K562 (cell line): ENCODE data around the gene ROR2. TPM values are rescaled to one million over a fixed set of nuclear protein-coding genes. Genes with fewer than 3 reads are reported as not detected.

Source experiments
- GTF2F1 ChIP-seq: IDR thresholded peaks from 2 replicates; pipeline ENCODE4 v1.6.1; 2011; ENCODE audit warnings: low read depth, low read length, improper control_type of control experiment
- IRF2 ChIP-seq: sonication (generic); formaldehyde crosslinking; IDR thresholded peaks from 2 replicates; pipeline ENCODE4 v1.8.1; 2022; ENCODE audit warnings: mild to moderate bottlenecking, missing genetic modification reagents
- MGA ChIP-seq: fragments of 450-650 bp; IDR thresholded peaks from 2 replicates; pipeline ENCODE4 v1.6.1; 2016; ENCODE audit warnings: mild to moderate bottlenecking, moderate library complexity
- RAD21 ChIP-seq, 2 experiments: fragments of 250-450 bp in 1 of 2; fragments of 450-650 bp in 1 of 2; sonication (Bioruptor Pico) in 1 of 2; formaldehyde crosslinking in 1 of 2; IDR thresholded peaks in 1 of 2; conservative IDR thresholded peaks in 1 of 2; 2 replicates each; pipeline versions ENCODE4 v1.4.0 to v1.8.0; 2020 to 2022; ENCODE audit warnings: mild to moderate bottlenecking in 2 of 2, moderate library complexity in 1 of 2
- SMARCA4 ChIP-seq: fragments of 450-650 bp; IDR thresholded peaks from 2 replicates; pipeline ENCODE4 v1.6.1; 2016
- SREBF2 ChIP-seq: sonication (generic); formaldehyde crosslinking; IDR thresholded peaks from 2 replicates; pipeline ENCODE4 v1.4.0; 2020; ENCODE audit warnings: mild to moderate bottlenecking, missing genetic modification reagents
- STAT5A ChIP-seq: IDR thresholded peaks from 2 replicates; pipeline ENCODE4 v1.6.1; 2012; ENCODE audit warnings: low read length, inconsistent platforms, borderline replicate concordance
- ZFP1 ChIP-seq: fragments of 450-650 bp; formaldehyde crosslinking; IDR thresholded peaks from 2 replicates; pipeline ENCODE4 v1.4.0; 2020; ENCODE audit warnings: mild to moderate bottlenecking, mixed read lengths
- ZNF134 ChIP-seq: fragments of 250-450 bp; sonication (Bioruptor Pico); conservative IDR thresholded peaks from 2 replicates; pipeline ENCODE4 v1.4.0; 2020
- ZNF175 ChIP-seq: fragments of 200-800 bp; sonication (Bioruptor generic); IDR thresholded peaks from 2 replicates; pipeline ENCODE4 v1.6.1; 2016; ENCODE audit warnings: low read depth, mild to moderate bottlenecking, missing genetic modification characterization, missing compliant biosample characterization
- polyA plus RNA-seq, 8 experiments: library from polyadenylated mRNA; depleted of rRNA in 4 of 8; stranded (reverse) in 5 of 8; unstranded in 3 of 8; fragments of >200 nt; fragmentation: Nextera tagmentation in 2 of 8; fragmentation: Illumina TruSeq in 1 of 8; extraction: Ambion mirVana in 2 of 8; extraction: Trizol in 1 of 8; gene quantifications; 2 replicates each; pipeline versions ENCODE4 v1.2.1 to v1.2.3, GENCODE V29; 2011 to 2014; ENCODE audit warnings: inconsistent platforms in 1 of 8, missing spikeins in 1 of 8
- total RNA-seq, 7 experiments: library from RNA; depleted of rRNA in 6 of 7; stranded (reverse); fragments of >200 nt in 6 of 7; fragmentation: Illumina TruSeq in 2 of 7; extraction: Trizol in 2 of 7; gene quantifications; 2 replicates each; pipeline versions ENCODE4 v1.2.1 to v1.2.3, GENCODE V29; 2011 to 2021; ENCODE audit warnings: low replicate concordance in 1 of 7
- TF ChIP-seq, protein P1 (sequence below): fragments of 450-650 bp; IDR thresholded peaks from 2 replicates; pipeline ENCODE4 v1.6.1; 2016; ENCODE audit warnings: mild to moderate bottlenecking
- TF ChIP-seq, protein P2 (sequence below): fragments of 450-650 bp; IDR thresholded peaks from 2 replicates; pipeline ENCODE4 v1.6.1; 2017; ENCODE audit warnings: antibody characterized with exemption

The ROR2 gene
- total and polyA plus RNA-seq, 9 of the 15 experiments (the other 6 are each of a cell fraction or from before 2014, with no cell fraction given), result 5.6 to 33.8 (median 15.3) TPM

GRCh38 chr9:91786132-91786896, 163.7 kb downstream of the ROR2 start (continued):
- TF ChIP-seq MGA (no peak), ZNF134 (CRISPR knock-in tag) (no peak), ZNF175 (CRISPR knock-in tag) (no peak), SREBF2 (CRISPR knock-in tag) (no peak), ZFP1 (CRISPR knock-in tag) (no peak), SMARCA4 (no peak), GTF2F1 (no peak), IRF2 (CRISPR knock-in tag) (no peak), STAT5A (no peak), RAD21 (CRISPR knock-in tag; conservative IDR thresholded peaks at IDR 0.05 in 1 of 2, IDR thresholded peaks at IDR 0.05 in 1 of 2) (no peak)
- TF ChIP-seq, protein P1, sequence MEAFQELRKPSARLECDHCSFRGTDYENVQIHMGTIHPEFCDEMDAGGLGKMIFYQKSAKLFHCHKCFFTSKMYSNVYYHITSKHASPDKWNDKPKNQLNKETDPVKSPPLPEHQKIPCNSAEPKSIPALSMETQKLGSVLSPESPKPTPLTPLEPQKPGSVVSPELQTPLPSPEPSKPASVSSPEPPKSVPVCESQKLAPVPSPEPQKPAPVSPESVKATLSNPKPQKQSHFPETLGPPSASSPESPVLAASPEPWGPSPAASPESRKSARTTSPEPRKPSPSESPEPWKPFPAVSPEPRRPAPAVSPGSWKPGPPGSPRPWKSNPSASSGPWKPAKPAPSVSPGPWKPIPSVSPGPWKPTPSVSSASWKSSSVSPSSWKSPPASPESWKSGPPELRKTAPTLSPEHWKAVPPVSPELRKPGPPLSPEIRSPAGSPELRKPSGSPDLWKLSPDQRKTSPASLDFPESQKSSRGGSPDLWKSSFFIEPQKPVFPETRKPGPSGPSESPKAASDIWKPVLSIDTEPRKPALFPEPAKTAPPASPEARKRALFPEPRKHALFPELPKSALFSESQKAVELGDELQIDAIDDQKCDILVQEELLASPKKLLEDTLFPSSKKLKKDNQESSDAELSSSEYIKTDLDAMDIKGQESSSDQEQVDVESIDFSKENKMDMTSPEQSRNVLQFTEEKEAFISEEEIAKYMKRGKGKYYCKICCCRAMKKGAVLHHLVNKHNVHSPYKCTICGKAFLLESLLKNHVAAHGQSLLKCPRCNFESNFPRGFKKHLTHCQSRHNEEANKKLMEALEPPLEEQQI, result no peak
- TF ChIP-seq, protein P2, sequence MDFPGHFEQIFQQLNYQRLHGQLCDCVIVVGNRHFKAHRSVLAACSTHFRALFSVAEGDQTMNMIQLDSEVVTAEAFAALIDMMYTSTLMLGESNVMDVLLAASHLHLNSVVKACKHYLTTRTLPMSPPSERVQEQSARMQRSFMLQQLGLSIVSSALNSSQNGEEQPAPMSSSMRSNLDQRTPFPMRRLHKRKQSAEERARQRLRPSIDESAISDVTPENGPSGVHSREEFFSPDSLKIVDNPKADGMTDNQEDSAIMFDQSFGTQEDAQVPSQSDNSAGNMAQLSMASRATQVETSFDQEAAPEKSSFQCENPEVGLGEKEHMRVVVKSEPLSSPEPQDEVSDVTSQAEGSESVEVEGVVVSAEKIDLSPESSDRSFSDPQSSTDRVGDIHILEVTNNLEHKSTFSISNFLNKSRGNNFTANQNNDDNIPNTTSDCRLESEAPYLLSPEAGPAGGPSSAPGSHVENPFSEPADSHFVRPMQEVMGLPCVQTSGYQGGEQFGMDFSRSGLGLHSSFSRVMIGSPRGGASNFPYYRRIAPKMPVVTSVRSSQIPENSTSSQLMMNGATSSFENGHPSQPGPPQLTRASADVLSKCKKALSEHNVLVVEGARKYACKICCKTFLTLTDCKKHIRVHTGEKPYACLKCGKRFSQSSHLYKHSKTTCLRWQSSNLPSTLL, result no peak
